ENCODE data around the gene TYMP.

DNA sequence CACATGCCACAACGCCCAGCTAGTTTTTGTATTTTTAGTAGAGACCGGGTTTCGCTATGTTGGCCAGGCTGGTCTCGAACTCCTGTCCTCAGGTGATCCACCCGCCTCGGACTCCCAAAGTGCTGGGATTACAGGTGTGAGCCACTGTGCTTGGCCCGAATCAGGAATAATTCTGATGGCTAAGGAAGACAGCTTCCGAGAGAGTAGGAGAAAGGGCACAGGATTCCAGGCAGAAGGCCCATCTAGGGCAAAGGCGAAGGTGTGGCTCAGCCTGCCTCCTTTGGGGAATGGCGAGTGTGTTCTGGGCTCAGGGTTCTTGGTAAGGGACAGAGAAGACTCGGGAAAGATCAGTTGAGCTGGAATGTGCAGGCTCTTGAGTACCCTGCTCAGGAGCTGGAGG, 34.5 kb upstream of the TYMP start:
- TF ChIP-seq, protein P1, sequence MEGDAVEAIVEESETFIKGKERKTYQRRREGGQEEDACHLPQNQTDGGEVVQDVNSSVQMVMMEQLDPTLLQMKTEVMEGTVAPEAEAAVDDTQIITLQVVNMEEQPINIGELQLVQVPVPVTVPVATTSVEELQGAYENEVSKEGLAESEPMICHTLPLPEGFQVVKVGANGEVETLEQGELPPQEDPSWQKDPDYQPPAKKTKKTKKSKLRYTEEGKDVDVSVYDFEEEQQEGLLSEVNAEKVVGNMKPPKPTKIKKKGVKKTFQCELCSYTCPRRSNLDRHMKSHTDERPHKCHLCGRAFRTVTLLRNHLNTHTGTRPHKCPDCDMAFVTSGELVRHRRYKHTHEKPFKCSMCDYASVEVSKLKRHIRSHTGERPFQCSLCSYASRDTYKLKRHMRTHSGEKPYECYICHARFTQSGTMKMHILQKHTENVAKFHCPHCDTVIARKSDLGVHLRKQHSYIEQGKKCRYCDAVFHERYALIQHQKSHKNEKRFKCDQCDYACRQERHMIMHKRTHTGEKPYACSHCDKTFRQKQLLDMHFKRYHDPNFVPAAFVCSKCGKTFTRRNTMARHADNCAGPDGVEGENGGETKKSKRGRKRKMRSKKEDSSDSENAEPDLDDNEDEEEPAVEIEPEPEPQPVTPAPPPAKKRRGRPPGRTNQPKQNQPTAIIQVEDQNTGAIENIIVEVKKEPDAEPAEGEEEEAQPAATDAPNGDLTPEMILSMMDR (IDR thresholded peaks at IDR 0.05; ENCODE audit: insufficient read depth, low read depth, low read length): no peak
- TF ChIP-seq EZH2 (IDR thresholded peaks at IDR 0.05; ENCODE audit: insufficient read depth, low read length): no peak
